GM18907 (cell line): Measurements from ENCODE around the gene TMEM168.
A peak's percentile ranks its signal among the peaks of the same experiment; 100 is the strongest.
"Not testable (repeated sequence)": the region's sequence is repeated elsewhere in the genome, so short reads cannot be mapped to it uniquely, and the experiment has no call there.

Source experiments
- ATAC-seq: cut with Tn5 transposase; IDR thresholded peaks from one replicate; pipeline ENCODE4 v1.9.1; 2021; ENCODE audit warnings: mild to moderate bottlenecking, moderate library complexity; ENCODE audit not compliant: unreplicated experiment

The TMEM168 gene

DNA sequence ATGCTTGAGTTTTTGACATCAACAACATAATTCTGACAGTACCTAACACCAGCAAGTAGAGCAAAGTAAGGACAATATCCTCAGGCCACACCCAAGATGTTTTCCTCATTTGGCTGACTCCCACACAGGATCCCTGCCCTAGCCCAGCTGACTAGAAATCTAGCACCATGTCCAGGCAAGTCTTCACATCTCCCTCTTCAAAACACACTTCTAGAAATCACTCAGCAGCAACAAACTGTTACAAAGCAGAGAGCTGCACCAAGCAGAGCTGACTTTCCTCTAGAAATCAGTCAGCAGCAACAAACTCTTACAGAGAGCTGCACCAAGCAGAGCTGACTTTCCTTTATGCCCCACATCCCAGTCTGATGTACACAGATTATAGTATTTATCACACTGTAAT is 7.7 kb downstream of the TMEM168 start:
- ATAC-seq = peak; percentile 95

DNA sequence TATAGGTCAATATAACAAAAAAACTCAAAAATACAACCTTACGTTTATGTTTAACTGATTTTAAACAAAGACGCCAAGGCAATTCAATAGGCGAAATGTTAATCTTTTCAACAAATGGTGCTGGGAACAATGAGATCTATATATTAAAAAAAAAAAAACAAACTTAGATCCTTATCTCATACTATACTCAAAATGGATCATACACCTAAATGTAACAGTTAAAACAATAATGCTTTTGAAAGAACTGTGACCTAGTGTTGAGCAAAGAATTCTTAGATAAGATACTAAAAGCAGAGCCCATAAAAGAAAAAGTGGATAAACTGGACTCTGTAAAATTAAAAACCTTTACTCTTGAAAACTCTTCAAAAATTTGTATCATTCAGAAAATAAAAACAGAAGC is 8.6 kb downstream of the TMEM168 start:
- no peak for ATAC-seq

DNA sequence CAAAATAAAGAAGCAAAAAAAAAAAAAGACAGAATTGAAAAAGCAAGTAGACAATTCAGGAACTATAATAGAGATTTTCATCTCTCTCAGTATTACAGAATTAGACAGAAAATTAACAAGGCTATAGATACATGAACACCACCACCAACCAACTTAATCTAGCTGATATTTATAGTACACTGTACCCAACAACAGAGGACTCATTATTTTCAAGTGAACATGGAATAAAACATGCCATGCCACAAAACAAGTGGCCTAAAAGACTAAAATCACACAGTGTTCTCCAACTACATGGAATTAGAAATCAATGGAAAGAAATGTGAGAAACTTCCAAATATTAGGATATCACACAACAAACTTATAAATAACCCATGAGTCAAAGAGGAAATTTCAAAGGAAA is 9.1 kb downstream of the TMEM168 start:
- no peak for ATAC-seq

DNA sequence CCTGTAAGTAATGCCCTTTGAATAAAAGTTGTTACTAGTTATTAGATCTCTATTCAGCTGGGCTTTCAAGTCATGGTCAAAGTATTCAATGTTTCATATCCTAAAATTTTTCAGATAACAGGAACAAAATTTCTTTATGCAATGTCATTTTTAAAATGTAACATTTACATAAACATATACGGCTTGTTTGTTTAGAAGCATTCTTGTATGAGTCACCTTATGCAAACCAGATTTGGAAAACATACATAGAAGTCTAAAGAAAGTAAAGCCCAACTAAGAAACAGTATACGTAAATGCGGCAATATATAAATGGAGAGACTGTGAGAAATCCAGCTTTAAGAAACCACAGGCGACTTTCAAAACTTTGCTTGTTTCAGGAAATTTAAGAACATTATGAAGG is 10.5 kb downstream of the TMEM168 start:
- ATAC-seq = no peak

DNA sequence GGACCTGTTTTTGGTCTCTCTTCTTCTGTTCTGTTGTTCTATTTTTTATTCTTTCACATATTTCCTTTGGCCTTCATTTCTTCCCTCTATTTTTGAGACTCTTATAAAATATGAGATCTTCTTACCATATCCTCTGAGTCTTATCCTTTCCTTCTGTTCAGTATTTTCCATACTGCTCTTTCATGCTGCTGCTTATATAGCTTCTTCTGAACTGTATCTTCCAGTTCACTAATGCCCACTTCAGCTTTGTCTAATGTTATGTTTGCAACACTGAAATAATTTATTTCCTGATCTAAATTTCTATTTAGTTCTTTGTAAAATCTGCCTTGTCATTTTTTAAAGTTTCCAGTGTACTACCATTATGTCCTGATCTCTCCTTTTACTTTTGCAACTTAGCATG is 12.8 kb downstream of the TMEM168 start:
- no peak for ATAC-seq

DNA sequence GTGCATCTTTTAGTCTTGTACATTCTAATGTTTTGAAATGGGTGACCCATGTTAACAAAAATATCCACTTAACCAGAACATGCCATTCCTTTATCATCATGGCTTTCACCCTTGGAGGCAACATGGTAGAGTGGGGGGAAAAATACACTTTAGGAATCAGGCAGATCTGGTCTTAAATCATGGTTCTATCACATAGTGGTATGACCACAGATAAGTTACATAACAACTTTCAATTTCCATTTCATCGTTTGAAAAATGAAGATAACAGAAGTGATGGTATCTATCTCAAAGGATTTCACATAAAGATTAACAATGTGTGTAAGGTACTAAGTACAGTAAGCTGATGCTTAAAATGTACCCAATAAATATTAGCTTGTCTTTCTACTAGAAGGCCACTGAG is 19.0 kb downstream of the TMEM168 start:
- ATAC-seq = no peak

DNA sequence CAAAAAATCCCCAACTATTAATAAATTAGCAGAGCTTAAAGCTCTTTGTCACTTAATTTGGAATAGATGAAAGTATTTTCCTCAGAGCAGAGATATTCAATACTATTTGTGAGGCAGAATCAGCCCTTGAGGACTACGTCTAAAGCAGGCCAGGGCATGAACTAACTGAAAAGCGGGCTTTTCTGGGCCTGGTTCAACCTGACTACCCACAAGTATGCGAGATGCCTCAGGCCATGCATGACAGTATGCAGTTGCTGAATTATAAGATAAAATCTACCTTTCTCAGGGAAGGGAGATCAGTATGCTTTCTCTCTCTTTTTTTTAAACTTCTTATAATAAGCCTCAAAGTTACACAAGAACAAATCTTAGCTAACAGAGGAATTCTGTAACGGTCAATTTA is 20.1 kb downstream of the TMEM168 start:
- ATAC-seq = no peak

DNA sequence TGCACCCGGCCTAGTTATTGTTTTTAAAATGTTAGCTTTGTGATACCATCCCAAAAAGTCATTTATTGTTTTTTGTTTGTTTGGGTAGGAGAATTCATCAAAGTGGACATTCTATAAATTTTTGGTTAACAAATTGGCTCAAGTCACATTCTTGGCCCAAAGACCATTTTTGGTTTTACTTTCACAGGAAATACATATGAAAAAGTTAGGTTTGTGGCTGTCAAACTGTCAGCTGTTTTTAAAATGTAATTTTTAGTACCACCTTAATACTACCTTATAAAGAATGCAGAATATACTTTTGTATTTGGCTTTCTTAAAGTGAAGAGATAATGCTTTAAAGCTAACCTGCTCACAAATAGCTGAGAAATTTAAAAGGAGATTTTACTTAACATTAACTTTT is 25.1 kb downstream of the TMEM168 start:
- ATAC-seq = no peak

DNA sequence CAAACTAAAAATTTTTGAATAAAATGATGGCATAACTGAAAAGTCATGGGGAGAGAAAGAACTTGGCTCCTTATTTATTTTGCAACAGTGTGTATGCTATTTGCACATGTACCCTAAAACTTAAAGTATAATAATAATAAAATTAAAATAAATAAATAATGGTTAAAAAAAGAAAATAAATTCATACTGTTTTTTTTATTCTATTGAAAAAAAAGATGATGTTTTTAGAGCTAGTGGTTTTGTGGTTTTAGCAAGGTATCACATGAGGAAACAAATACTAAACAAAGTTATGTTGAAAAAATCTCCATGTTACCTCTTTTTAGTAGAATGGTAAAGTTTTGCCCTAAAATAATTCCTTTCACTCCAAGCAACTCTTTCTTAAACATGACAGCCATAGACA is 26.2 kb downstream of the TMEM168 start:
- no peak for ATAC-seq

DNA sequence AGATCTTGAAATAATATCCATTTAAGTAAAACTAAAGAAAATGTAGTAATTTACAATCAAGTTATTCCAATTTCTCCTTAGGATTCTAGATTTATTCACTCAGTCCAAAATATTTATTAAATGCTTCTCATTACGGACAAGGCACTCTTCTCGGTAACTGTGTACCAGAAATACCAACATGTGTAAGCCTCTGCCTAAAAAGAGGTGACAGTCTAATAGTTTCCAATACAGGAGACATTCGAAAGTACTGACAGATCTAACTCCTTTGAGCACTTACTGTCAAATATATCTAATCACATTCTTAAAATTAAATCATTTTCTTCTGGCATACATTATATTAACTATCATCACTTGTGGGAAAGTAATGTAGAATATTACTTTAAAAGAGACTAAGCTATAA is 26.9 kb downstream of the TMEM168 start:
- ATAC-seq = no peak

DNA sequence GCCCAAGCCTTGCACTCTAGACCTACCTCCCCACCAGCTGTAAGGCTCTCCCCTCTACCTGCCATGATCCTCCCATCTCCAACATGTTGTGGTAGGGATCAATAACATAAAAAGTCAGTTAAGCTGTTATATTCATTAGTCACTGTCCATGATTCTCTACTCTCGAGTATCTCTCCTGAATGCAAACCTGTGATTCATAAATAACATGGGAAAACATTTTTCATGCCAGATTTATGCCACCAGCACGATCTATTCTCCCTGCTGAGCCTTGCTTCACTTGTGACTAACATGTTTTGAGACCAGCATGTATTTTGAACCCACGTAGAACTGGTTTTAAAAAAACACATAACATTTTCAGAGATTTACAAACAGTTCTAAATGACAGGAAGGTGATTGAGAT is 30.3 kb downstream of the TMEM168 start:
- ATAC-seq = no peak

DNA sequence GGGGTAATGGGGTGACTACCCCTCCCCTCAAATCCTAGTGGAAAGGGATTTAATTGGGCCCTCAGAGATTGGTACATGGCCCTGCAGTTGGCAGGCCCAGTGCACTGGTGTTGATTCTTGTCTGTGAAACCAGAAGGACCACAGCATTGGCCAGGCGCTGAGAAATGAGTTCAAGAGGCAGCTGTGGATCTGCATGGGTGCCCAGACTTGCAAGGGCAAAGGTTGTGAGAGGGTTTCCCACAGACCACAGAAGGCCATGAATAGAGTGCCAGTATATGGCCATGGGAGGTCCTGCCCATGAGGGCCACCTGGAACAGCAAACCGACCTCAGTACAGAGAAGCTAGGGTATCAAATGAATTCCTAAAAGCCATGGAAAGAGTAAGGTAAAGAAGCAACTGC is 32.9 kb downstream of the TMEM168 start:
- ATAC-seq = peak; percentile 71

DNA sequence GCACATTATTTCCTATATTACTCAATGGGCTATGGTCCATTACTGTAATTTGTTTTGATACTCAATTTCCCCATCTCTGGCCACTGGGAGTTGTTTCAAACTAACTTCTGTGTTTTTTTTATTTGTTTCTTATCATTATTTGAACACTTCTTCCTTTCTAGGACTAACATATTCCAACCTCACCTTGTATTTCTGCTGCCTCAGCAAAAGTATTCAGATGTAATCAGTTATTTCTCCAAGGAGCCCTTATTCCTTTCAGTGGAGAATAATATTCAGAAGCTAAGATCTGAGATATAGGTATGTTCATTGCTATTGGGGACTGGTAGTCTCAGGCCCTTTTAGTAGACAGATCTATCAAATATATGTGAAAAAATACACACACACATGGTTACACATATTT is 36.9 kb downstream of the TMEM168 start:
- no peak for ATAC-seq

DNA sequence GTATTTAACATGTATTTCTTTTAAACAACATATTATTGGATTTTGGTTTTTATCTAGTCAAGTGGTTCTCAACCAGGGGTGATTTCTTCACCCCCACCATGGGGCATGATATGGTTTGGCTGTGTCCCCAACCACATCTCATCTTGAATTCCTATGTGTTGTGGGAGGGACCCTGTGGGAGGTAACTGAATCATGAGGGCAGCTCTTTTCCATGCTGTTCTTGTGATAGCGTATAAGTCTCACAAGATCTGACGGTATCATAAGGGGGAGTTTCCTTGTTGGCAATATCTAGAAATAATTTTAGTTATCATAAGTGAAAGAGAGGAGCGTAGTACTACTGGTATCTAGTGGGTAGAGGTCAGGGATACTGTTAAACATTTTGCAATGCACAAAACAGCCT is 37.6 kb downstream of the TMEM168 start:
- no peak for ATAC-seq

DNA sequence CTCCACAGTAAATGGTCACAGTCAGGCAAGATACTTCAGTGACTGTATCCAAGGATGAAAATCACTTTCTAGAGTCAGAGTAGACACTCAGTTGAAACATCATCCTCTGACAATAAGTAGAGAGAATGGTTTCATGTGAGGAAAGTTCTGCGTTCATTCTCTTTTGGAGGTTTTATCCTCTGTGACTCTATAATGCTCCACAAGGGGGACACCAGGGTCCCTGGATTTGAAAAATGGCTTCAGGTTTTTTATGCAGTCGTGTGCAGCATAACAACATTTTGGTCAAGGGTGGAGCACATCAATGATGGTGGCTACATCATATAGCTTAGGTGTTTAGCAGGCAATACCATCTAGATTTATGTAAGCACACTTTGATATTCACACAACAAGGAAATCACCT is 40.4 kb downstream of the TMEM168 start:
- ATAC-seq = no peak

DNA sequence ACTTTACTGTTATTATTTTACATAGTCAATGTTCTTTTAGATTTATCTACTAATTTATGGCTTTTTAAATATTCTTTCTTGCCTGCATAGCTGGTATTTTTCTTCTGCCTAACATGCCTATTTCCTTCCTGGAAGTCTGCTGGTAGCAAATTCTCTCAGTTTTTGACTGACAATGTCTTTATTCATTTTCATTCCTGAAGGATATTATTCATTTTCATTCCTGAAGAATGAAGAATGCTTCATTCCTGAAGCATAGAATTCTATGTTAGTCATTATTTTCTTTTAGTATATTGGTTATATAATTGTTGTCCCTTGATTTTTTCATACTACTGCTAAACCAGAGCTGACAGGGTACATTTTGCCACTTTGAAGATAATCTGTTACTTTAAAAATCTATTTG is 41.8 kb downstream of the TMEM168 start:
- no peak for ATAC-seq

DNA sequence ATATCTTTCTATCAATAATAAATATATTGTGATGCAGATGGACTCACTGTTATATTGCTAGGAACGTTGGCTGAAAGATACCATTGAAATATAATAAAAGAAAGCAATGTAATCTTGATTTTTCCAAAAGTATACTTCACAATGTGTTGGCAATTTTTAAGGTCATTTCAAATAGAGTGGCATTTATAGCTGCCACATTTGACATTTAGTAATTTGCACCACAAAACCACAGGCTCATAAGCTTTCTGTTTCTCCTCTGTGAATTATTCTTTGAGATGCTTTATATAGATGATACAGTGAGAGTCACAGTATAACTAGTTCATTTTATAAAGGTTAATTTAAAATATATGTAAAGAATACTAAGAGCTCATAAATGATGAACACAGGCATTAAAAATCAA is 44.6 kb downstream of the TMEM168 start:
- no peak for ATAC-seq

DNA sequence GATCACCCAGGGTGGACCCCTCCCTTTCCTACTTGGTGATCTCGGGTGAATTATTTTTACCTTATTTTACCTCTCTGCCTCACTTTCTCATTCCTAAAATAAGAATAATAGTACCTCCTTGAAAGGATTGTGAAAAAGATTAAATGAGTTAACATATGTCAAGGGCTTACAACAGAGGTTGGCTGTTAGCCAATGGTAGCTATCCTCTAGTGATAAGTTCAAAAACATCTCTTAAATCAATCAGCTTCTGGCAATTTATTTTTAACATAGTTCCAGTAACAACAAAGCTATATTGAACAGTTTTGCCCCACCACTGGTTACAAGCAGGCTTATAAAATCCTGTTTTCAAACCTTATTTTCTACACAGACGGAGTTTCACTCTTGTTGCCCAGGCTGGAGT is 45.4 kb downstream of the TMEM168 start:
- ATAC-seq = no peak

DNA sequence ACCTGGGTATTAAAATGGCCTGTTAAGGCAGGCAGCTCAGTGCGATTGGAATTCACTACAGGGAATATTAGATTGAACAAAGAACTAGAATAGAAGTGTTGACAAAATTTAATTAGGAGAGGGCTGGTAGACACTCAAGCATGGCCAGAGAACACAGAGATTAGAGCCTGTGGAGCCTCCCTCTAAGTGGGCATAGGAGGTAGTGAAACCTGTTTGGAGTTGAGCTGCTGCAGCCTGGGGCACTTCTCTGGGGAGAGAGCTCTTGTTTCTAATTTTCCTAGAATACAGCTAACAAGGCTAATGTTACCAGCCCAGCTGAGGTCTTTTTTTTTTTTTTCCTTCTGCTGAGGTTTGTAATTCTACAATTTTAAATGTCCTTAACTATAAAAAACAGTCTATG is 46.4 kb downstream of the TMEM168 start:
- no peak for ATAC-seq

DNA sequence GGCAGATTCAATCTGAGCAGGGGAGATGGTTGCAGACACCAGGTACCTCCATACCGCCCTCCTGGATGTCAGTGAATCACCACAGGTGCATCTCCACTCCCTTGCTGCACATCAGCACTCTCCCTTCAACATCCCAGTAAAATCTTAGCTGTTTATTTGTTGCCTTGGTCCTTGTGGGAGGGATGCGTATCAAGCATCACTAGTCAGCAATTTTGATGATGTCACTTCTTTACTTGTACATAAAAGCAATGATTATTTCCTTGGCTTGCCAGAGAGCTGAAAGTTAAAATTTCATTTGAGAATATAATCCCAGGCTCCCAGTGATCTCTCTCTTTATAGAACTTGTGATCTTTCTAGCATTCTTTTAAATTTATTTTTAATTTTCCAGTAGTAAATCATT is 49.5 kb downstream of the TMEM168 start:
- no peak for ATAC-seq

DNA sequence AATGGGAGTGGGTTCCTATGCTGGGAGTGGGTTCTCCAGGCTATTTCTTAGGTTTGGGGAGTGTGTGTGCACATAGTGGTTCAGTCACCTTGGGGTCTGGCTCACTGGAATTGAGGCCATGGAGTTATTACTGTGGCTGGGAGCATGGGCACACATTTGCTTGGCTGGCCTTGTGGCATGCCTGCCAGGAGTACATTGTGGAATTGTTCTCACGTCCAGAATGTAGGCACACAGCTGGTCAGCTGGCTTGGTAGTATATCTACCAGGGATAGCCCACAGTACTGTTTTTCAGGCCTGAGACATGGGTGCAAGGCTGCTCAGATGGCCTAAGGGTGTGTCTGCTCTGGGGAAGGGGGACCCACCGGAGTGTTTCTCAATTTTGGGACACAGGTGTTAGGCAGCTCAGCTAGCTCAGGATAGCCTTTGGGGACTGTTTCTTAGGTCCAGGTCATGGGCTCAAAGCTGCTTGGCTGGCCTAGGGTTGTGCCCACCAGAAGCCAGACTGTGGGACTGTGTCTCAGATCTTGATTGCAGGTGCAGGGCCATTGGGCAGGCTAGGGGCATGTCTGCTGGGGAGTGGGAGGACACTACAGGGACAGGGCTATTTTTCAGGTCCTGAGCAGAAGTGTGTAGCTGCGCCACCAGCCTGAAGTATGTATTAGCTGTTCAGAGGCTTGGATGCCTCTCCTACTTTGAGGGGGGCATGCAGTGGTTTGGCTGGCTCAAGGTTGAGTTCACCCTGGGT is 50.6 kb downstream of the TMEM168 start:
- no peak for ATAC-seq

DNA sequence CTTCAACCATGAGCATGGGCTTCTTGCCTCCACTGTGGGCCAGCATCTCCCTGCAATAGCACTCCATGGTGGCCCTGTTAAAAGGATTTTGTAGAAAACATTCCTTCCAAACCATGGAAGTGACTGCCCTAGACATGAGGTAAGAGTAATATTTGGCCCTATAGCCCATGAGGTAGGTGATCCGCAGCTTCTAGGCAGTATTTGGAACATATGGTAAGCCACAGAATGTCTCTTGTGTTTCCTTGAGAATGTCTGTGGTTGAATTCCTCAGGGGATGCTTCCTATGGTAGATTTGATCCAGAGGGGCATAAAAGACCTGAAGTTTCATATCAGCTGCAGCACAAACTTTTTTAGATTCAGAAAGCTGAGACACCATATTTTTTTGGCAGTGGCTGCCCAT is 54.9 kb downstream of the TMEM168 start:
- no peak for ATAC-seq

DNA sequence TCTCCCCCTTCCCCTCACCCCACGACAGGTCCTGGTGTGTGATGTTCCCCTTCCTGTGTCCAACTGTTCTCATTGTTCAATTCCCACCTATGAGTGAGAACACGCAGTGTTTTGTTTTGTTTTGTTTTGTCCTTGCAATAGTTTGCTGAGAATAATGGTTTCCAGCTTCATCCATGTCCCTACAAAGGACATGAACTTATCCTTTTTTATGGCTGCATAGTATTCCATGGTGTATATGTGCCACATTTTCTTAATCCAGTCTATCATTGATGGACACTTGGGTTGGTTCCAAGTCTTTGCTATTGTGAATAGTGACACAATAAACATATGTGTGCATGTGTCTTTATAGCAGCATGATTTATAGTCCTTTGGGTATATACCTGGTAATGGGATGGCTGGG is 58.9 kb downstream of the TMEM168 start:
- not testable (repeated sequence) for ATAC-seq
